ENCODE measurements around the gene LRRC55. TPM values are rescaled to one million over a fixed set of nuclear protein-coding genes. Genes with fewer than 3 reads are reported as not detected.

Gene LRRC55
- total and polyA plus RNA-seq, 9 donors = 0.05 to 0.48 (median 0.11) TPM; not detected in 2

- Histone ChIP-seq H3K4me1 (ENCODE audit: insufficient read depth) (no peaks in the 10 kb centered on the region), H3K27ac (no peak overlapping the region), H3K9me3 (no peaks in the 10 kb centered on the region), H3K27me3 (no peaks in the 10 kb centered on the region), H3K4me3 (no peak overlapping the region), H3K36me3 (no peaks in the 10 kb centered on the region)
- intact Hi-C loops (cut with DNase I) = no loop called here
- no peak for DNase-seq
- TF ChIP-seq POLR2A (IDR thresholded peaks at IDR 0.05) = no peak
- no peak for TF ChIP-seq EP300 (IDR thresholded peaks at IDR 0.05)
- TF ChIP-seq CTCF (IDR thresholded peaks at IDR 0.05) = no peak
- 46 to 68% (median 65%) methylated on average over 2 of the region's 2 CpGs for WGBS, 3 donors
Measured at GRCh38 chr11:57140568-57140967, 41.2 kb upstream of the LRRC55 start.

- Histone ChIP-seq H3K9me3 (no peaks in the 10 kb centered on the region), H3K27me3 (no peaks in the 10 kb centered on the region), H3K4me3 (no peak overlapping the region), H3K27ac (no peak overlapping the region), H3K36me3 (no peaks in the 10 kb centered on the region), H3K4me1 (ENCODE audit: insufficient read depth) (no peaks in the 10 kb centered on the region)
- intact Hi-C loops (cut with DNase I) = no loop called here
- TF ChIP-seq POLR2A (IDR thresholded peaks at IDR 0.05) (no peak), EP300 (IDR thresholded peaks at IDR 0.05) (no peak), CTCF (IDR thresholded peaks at IDR 0.05) (no peak)
- no peak for DNase-seq
- 89 to 91% (median 90%) methylated on average over 4 of the region's 4 CpGs for WGBS, 3 donors
Measured at GRCh38 chr11:57143459-57143858, 38.3 kb upstream of the LRRC55 start.

GRCh38 chr11:57144075-57144474 is 37.7 kb upstream of the LRRC55 start:
- intact Hi-C loops (cut with DNase I) = no loop called here
- WGBS, 3 donors = 79 to 85% (median 84%) methylated on average over 5 of the region's 5 CpGs

GRCh38 chr11:57144531-57145320 is 37.0 kb upstream of the LRRC55 start:
- Histone ChIP-seq H3K4me1 (ENCODE audit: insufficient read depth) (no peaks in the 10 kb centered on the region), H3K9me3 (no peaks in the 10 kb centered on the region), H3K36me3 (no peaks in the 10 kb centered on the region), H3K27ac (no peak overlapping the region), H3K4me3 (no peak overlapping the region), H3K27me3 (no peaks in the 10 kb centered on the region)
- TF ChIP-seq EP300 (IDR thresholded peaks at IDR 0.05) (no peak), CTCF (IDR thresholded peaks at IDR 0.05) (no peak), POLR2A (IDR thresholded peaks at IDR 0.05) (no peak)
- intact Hi-C loops (cut with DNase I) = no loop called here
- WGBS, 3 donors = 38 to 46% (median 40%) methylated on average over 9 of the region's 9 CpGs
- DNase-seq = no peak

More at GRCh38 chr11:57144075-57144474, 37.7 kb upstream of the LRRC55 start:
- no peak for DNase-seq
- Histone ChIP-seq H3K27ac (no peak overlapping the region), H3K4me1 (ENCODE audit: insufficient read depth) (no peaks in the 10 kb centered on the region), H3K36me3 (no peaks in the 10 kb centered on the region), H3K4me3 (no peak overlapping the region), H3K27me3 (no peaks in the 10 kb centered on the region), H3K9me3 (no peaks in the 10 kb centered on the region)
- TF ChIP-seq POLR2A (IDR thresholded peaks at IDR 0.05) (no peak), CTCF (IDR thresholded peaks at IDR 0.05) (no peak), EP300 (IDR thresholded peaks at IDR 0.05) (no peak)
